Kidney epithelial cell (primary cell): Measurements from ENCODE around the gene SEC61A1. TPM values are rescaled to one million over a fixed set of nuclear protein-coding genes. Genes with fewer than 3 reads are reported as not detected.

Experiments
- DNase-seq: peaks from one replicate; pipeline ENCODE4 v3.0.0-alpha.2; 2010; ENCODE audit warnings: low read depth
- H3K27me3 ChIP-seq: 2 replicates; pipeline ENCODE4 v1.6.0; 2011; ENCODE audit warnings: low read length; ENCODE audit not compliant: control insufficient read depth, insufficient read depth
- H3K36me3 ChIP-seq: 2 replicates; pipeline ENCODE4 v1.5.1; 2011; ENCODE audit warnings: low read length; ENCODE audit not compliant: control insufficient read depth, insufficient read depth
- H3K4me3 ChIP-seq: 2 replicates; pipeline ENCODE4 v1.5.1; 2011; ENCODE audit warnings: low read depth, mild to moderate bottlenecking, control low read depth, low read length
- total RNA-seq: library from RNA; depleted of rRNA; stranded (reverse); fragments of >200 nt; gene quantifications from 2 replicates; pipeline ENCODE4 v1.2.3, GENCODE V29; 2015
- TF ChIP-seq, protein P1 (sequence below): IDR thresholded peaks from 2 replicates; pipeline ENCODE4 v1.5.1; 2011; ENCODE audit warnings: mild to moderate bottlenecking, moderate library complexity, low read length, control low read depth, inconsistent platforms; ENCODE audit not compliant: insufficient read depth, poor library complexity, severe bottlenecking

The SEC61A1 gene
- total RNA-seq, 1 donor from 2014 or later, result 350 TPM

DNA sequence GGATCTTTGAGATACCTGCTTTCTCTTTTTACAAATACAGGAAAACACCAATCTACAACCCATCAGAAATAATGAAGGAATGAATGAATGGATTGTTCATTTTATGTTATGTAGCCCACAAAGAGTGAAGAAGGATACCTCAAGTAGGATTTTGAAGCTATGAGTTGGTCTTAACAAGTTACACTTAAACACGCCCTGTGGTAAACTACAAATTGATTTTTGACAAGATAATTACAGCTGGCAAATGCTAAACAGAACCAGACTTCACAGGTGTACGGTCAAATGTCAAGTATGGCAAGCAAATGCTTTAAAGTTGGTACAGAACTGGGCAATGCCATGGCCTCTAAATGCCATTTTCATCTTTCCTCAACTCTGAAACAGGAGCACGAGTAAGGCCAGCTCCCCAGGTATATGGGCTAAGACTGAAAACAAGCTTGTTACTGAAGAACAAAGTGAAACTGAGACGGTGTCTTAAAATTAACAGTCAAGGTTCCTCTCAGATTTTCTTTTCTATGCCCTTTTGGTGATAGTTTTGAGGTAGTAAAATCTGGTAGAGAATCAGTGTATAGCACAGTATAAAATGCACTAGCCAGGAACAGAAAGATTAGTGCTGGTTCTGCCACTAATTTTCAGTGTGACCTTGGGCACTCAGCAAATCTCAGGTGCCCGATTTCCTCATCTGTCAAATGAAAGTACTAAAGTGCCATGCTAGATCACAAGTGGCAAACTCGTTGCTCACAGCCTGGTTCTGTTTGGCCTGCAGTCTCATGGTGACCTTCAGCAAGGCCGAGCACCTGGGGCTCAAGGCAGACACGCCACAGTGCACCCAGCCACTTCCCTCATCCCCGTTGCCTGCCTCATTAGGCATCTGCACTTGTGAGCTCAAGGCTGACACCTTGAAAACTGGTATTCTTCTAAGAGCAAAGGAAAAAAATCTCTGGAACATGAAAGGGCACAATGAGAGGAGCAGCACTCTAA, 61.9 kb downstream of the SEC61A1 start:
- no peak for DNase-seq
- Histone ChIP-seq H3K4me3 (no peak overlapping the region), H3K36me3 (peaks cover 1% of the 10 kb centered on the region), H3K27me3 (no peaks in the 10 kb centered on the region)
- TF ChIP-seq, protein P1, sequence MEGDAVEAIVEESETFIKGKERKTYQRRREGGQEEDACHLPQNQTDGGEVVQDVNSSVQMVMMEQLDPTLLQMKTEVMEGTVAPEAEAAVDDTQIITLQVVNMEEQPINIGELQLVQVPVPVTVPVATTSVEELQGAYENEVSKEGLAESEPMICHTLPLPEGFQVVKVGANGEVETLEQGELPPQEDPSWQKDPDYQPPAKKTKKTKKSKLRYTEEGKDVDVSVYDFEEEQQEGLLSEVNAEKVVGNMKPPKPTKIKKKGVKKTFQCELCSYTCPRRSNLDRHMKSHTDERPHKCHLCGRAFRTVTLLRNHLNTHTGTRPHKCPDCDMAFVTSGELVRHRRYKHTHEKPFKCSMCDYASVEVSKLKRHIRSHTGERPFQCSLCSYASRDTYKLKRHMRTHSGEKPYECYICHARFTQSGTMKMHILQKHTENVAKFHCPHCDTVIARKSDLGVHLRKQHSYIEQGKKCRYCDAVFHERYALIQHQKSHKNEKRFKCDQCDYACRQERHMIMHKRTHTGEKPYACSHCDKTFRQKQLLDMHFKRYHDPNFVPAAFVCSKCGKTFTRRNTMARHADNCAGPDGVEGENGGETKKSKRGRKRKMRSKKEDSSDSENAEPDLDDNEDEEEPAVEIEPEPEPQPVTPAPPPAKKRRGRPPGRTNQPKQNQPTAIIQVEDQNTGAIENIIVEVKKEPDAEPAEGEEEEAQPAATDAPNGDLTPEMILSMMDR, result no peak

Other genes with a start within 250 kb of the SEC61A1 start
- 71.8 and 76.3 TPM in 2 replicates for gene MGLL, start 229.9 kb upstream of the SEC61A1 start, total RNA-seq
- 0.08 and 0.41 TPM in 2 replicates for gene KBTBD12, start 137.2 kb upstream of the SEC61A1 start, total RNA-seq
- gene RUVBL1, start 71.4 kb downstream of the SEC61A1 start, total RNA-seq, result 68.4 and 68.7 TPM in 2 replicates
- gene EEFSEC, start 101.0 kb downstream of the SEC61A1 start, total RNA-seq, result 12.6 and 14.7 TPM in 2 replicates